Measurements from ENCODE around the gene MRPL28. TPM values are rescaled to one million over a fixed set of nuclear protein-coding genes. Genes with fewer than 3 reads are reported as not detected.
"Not testable (repeated sequence)": the region's sequence is repeated elsewhere in the genome, so short reads cannot be mapped to it uniquely, and the experiment has no call there.

The MRPL28 gene
- total RNA-seq, 2 donors from 2014 or later, result 137 to 138 TPM

- peaks cover 17% of the 10 kb centered on the region for H3K4me1 Mint-ChIP-seq
- Histone ChIP-seq H3K4me1 (ENCODE audit: control insufficient read depth, insufficient read depth, low read length) (peaks cover 19% of the 10 kb centered on the region), H3K4me3 (ENCODE audit: low read length) (no peak overlapping the region), H3K27me3 (ENCODE audit: control insufficient read depth, insufficient read depth, low read length, poor library complexity, severe bottlenecking) (no peaks in the 10 kb centered on the region), H3K9me3 (ENCODE audit: control insufficient read depth, low read length) (no peaks in the 10 kb centered on the region), H3K36me3 (ENCODE audit: control insufficient read depth, insufficient read depth, low read length) (peaks cover 21% of the 10 kb centered on the region), H3K9ac (ENCODE audit: extremely low read depth, low read length, poor library complexity, severe bottlenecking) (no peak overlapping the region), H3K27ac (ENCODE audit: low read depth, low read length) (no peak overlapping the region)
- H3K27ac Mint-ChIP-seq, result no peak overlapping the region
- H3K9me3 Mint-ChIP-seq, result no peaks in the 10 kb centered on the region
- TF ChIP-seq, protein P1, sequence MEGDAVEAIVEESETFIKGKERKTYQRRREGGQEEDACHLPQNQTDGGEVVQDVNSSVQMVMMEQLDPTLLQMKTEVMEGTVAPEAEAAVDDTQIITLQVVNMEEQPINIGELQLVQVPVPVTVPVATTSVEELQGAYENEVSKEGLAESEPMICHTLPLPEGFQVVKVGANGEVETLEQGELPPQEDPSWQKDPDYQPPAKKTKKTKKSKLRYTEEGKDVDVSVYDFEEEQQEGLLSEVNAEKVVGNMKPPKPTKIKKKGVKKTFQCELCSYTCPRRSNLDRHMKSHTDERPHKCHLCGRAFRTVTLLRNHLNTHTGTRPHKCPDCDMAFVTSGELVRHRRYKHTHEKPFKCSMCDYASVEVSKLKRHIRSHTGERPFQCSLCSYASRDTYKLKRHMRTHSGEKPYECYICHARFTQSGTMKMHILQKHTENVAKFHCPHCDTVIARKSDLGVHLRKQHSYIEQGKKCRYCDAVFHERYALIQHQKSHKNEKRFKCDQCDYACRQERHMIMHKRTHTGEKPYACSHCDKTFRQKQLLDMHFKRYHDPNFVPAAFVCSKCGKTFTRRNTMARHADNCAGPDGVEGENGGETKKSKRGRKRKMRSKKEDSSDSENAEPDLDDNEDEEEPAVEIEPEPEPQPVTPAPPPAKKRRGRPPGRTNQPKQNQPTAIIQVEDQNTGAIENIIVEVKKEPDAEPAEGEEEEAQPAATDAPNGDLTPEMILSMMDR (conservative IDR thresholded peaks at IDR 0.05), result no peak
- no peak for DNase-seq
- H3K4me3 Mint-ChIP-seq, result no peak overlapping the region
- H3K36me3 Mint-ChIP-seq (ENCODE audit: low read depth), result peaks cover 8% of the 10 kb centered on the region
- no peaks in the 10 kb centered on the region for H3K27me3 Mint-ChIP-seq (ENCODE audit: insufficient read depth)
- WGBS, 2 experiments (ENCODE audit: insufficient coverage in 1 of 2, insufficient read length in 1 of 2), result 82 to 88% methylated on average over 6 to 14 of the region's 14 CpGs
Measured at GRCh38 chr16:378821-379182, 8.5 kb upstream of the MRPL28 start.

- DNase-seq; H3K9ac ChIP-seq (ENCODE audit: extremely low read depth, low read length, poor library complexity, severe bottlenecking); H3K9me3 Mint-ChIP-seq; H3K27ac ChIP-seq (ENCODE audit: low read depth, low read length); H3K27me3 Mint-ChIP-seq (ENCODE audit: insufficient read depth); H3K27ac Mint-ChIP-seq; H3K4me3 ChIP-seq (ENCODE audit: low read length); H3K4me3 Mint-ChIP-seq; H3K9me3 ChIP-seq (ENCODE audit: control insufficient read depth, low read length); H3K27me3 ChIP-seq (ENCODE audit: control insufficient read depth, insufficient read depth, low read length, poor library complexity, severe bottlenecking): not testable (repeated sequence)
- Histone ChIP-seq H3K36me3 (ENCODE audit: control insufficient read depth, insufficient read depth, low read length) (peaks cover 22% of the 10 kb centered on the region), H3K4me1 (ENCODE audit: control insufficient read depth, insufficient read depth, low read length) (peaks cover 17% of the 10 kb centered on the region)
- 88 to 95% methylated on average over 16 to 26 of the region's 36 CpGs for WGBS, 2 experiments (ENCODE audit: insufficient coverage in 1 of 2, insufficient read length in 1 of 2)
- peaks cover 12% of the 10 kb centered on the region for H3K36me3 Mint-ChIP-seq (ENCODE audit: low read depth)
- H3K4me1 Mint-ChIP-seq, result peaks cover 12% of the 10 kb centered on the region
Measured at GRCh38 chr16:378113-378820, 7.9 kb upstream of the MRPL28 start.

GRCh38 chr16:377419-377951 lies 7.1 kb upstream of the MRPL28 start:
- H3K27ac Mint-ChIP-seq, result no peak overlapping the region

More at GRCh38 chr16:377419-377951, 7.1 kb upstream of the MRPL28 start:
- Mint-ChIP-seq H3K27me3 (ENCODE audit: insufficient read depth) (no peaks in the 10 kb centered on the region), H3K4me3 (no peak overlapping the region), H3K36me3 (ENCODE audit: low read depth) (peaks cover 13% of the 10 kb centered on the region), H3K9me3 (no peaks in the 10 kb centered on the region), H3K4me1 (peaks cover 10% of the 10 kb centered on the region)
- Histone ChIP-seq H3K4me3 (ENCODE audit: low read length) (no peak overlapping the region), H3K36me3 (ENCODE audit: control insufficient read depth, insufficient read depth, low read length) (peaks cover 22% of the 10 kb centered on the region), H3K4me1 (ENCODE audit: control insufficient read depth, insufficient read depth, low read length) (peaks cover 14% of the 10 kb centered on the region), H3K9me3 (ENCODE audit: control insufficient read depth, low read length) (no peaks in the 10 kb centered on the region), H3K9ac (ENCODE audit: extremely low read depth, low read length, poor library complexity, severe bottlenecking) (no peak overlapping the region), H3K27ac (ENCODE audit: low read depth, low read length) (no peak overlapping the region), H3K27me3 (ENCODE audit: control insufficient read depth, insufficient read depth, low read length, poor library complexity, severe bottlenecking) (no peaks in the 10 kb centered on the region)
- TF ChIP-seq, protein P1 (conservative IDR thresholded peaks at IDR 0.05), result no peak
- WGBS, 2 experiments (ENCODE audit: insufficient coverage in 1 of 2, insufficient read length in 1 of 2), result 92 to 95% methylated on average over 39 to 42 of the region's 42 CpGs
- no peak for DNase-seq

Data from endodermal cell (in vitro differentiated cells).